SKM-1 (cell line): ENCODE results near the gene TMEM117.

Source experiments
- DNase-seq: peaks from one replicate; lab custom pipeline; 2025; ENCODE audit not compliant: unreplicated experiment; lab: John Stamatoyannopoulos, UW

TMEM117 gene

GRCh38 chr12:43883748-43884147 is 47.9 kb downstream of the TMEM117 start:
- no peak for DNase-seq

DNA sequence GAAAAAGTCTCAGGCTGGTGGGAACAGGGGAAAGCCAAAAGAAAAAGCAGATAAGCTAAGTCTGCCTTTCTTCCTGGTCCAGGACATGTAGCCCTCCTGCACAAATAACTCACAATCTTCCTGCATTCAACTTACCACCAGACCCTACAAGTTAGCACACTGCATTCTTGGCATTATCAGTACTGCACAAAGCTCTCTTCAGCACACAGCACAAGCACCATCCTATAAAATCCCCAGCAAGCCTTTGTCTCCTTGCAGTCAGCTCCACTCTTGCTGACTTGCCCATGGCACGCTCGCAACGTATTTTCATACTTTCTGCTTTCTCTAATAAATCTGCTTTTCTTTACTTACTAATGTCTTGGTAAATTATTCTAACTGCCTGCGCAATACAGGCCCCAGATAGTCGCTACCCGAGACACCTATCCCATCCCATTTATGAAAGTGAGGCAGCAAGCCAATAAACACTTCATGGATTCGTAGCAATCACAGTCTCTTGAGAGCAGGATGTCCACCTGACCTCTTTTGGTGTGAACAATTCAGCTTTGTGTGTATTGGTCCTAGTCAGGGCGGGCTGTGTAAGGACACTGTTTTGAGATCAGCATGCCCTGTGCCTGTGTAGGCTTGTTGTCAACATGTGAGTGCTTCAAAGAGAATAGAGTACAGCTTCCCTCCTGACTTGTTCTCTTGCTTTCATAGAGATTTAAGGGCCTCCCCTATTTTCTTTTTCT is 49.0 kb downstream of the TMEM117 start:
- DNase-seq = no peak

DNA sequence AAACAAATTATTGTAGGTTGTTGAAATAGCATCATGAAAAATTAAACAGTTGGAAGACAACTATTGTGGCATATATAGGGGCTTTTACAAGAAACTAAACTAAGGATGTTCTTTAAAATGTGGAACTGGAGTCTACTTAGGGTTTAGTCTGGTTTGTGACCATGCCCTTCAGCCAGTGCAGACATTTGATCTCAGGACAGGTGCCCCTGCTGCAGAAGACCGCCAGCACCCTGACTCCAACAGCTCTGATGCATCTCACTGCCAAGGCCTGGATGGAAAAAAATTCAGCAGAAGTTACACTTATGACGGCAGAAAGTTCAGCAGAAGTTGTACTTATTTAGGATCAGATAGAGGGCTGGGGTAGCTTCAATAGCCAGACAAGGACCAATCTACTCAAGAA is 51.5 kb downstream of the TMEM117 start:
- DNase-seq = no peak

GRCh38 chr12:43891856-43892574 is 56.1 kb downstream of the TMEM117 start:
- no peak for DNase-seq

DNA sequence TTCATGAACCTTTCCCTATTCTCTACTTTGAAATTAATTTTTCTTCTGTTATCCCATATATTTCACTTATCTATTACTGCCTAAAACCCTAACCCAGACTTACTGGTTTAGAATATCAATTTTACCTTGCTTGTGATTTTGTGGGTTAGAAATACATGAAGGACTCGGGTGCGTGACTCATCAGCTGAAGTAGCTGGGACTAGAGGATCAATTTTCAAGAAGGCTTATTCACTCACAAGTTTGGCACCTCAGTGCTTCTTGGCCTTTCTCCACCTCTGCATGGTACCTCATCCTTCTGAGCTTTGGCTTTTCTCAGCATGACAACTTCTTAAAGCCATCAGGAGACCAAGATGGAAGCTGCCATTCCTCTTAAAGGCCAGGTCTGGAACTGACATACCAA is 57.8 kb downstream of the TMEM117 start:
- no peak for DNase-seq

- no peak for DNase-seq
These were observed 59.8 kb downstream of the TMEM117 start for GRCh38 chr12:43895580-43896206.

DNA sequence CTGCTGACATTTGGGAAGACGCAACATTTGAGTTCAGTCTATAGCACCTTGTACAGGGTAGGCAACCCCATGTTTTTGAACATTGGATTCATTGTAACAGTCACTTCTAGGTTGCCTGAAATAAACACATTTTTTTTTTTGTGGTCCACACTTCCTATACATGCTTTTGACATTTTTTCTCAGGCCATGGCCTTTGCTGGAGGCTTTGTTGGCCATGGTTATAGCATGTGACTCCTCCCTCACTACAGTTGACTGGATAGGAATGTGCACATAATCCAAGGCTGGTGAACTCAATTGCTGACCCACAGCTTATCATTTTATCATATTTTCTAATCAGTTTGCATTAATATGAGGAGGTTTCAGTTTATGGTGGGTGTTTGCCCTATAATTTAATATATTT is 60.6 kb downstream of the TMEM117 start:
- DNase-seq = no peak

DNA sequence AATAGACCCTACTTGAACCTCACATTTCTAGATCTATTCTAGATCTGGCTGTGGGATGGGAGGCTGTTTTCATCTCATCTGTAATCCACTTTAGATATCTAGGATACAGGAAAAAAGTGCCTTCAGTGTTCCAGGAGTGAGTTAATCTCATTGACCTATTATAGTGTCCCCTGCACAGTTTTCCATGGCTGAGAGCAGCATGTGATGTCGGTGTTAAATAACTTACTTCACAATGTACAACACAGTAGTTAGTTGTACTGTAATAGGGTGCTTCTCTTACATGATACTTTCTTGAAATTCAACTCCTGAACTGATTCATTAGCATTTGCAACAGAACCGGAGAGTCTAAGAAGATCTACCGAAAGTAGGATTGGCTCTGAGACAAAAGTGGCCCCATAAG is 62.6 kb downstream of the TMEM117 start:
- DNase-seq = no peak

DNA sequence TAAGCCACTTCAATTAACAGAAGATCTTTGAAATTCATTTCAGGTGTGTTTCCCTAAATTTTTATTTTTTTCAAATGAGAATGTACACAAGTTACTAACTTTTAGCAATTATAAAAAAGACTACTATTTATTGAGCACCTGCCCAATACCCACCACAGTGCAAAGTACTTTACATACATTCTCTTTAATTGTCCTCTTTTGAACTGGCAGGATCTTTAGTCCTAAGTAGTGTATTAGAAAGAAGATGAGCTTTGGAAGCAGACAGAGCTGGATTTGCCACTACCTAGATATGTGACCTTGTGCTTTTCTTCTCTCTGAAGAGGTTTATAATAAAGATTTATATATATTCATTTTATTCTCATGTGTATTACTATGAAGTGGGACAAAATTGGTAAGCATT is 63.7 kb downstream of the TMEM117 start:
- no peak for DNase-seq

DNA sequence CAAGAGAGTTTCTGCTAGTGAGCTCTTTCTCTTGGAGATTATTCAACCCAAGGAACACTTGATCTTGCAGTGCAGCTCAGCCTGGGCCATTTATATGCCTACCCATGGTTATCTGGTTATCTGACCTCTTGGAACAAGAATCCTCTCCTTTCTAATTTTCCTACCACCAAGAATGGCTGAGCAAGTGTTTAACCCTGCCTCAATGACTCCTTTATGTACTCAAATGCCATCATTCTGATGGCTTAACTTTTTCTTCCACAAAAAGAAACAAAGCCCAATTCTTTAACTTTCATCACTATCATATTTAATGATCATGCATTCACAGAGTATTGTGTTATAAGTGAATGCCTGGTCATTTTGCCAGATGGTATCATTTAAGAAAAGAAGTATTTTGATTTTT is 67.8 kb downstream of the TMEM117 start:
- no peak for DNase-seq

- no peak for DNase-seq
These were observed 77.0 kb downstream of the TMEM117 start for GRCh38 chr12:43912859-43913258.

- no peak for DNase-seq
These were observed 78.5 kb downstream of the TMEM117 start for GRCh38 chr12:43914391-43914790.

- no peak for DNase-seq
These were observed 79.1 kb downstream of the TMEM117 start for GRCh38 chr12:43914923-43915468.

- DNase-seq = no peak
These were observed 82.0 kb downstream of the TMEM117 start for GRCh38 chr12:43917896-43918295.

DNA sequence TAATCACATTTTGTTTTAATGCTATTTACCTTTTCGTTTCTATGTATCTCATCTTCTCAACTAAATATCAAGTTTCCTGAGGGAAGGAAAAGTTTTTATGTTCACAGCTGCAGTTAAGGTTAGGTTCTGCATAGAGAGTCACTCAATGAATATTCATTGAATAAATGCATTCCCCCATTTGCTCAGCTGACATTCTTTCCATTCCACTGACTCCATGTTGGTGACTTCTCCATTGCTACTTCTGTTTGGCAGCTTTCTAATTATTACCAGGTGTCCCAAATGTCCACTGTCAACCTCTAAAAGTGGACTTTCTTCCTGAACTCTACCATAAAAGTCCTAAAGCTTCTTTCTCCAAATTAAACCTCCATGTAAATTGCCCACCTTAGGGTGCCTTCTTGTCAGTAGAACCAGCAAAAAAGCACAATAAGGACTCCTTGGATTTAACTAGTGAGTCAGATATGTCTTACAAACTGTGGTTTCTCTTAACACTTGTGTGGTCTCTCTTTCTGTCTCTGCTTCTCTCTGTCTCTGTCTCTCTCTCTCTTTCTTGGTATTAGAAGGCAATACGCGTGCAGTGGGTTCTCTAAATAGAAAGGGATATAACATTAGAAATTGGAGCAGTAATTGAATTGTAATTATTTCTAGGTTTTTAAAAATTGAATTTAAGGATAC is 85.9 kb downstream of the TMEM117 start:
- DNase-seq = no peak

DNA sequence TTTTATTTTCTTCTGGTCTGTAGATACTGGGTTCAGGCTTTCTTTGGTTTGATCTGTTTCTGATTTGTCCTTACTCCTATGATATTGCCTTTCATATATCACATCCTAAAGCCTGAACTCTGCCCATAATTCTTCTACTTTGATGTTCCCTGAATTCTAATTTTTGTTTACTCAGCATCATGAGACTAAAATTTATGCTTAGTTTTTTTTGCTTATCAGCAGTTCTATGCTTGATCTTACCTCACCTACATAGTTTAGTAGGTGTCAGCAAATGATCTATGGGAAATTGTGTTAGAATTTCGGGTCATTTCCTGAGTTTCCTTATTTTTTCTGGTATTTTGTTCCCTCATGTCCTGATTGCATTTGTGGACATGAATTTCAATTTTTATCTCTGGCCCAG is 94.2 kb downstream of the TMEM117 start:
- no peak for DNase-seq

DNA sequence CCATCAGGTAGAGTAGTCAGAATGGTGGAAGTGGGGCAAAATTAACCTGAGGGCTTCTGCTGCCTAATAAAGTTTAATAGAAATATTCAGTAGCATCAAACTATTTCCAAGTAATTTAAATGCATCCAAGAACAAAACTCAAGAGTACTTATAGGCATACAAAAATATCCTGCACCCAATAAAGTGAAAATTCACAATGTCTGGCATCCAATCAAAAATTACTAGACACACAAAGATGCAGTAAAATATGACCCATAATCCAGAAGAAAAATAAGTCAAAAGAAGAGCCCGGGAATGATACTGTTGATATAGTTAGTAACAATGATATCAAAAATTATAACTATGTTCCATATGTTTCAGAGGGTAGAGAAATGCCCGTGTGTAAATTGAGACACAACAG is 95.3 kb downstream of the TMEM117 start:
- DNase-seq = no peak

DNA sequence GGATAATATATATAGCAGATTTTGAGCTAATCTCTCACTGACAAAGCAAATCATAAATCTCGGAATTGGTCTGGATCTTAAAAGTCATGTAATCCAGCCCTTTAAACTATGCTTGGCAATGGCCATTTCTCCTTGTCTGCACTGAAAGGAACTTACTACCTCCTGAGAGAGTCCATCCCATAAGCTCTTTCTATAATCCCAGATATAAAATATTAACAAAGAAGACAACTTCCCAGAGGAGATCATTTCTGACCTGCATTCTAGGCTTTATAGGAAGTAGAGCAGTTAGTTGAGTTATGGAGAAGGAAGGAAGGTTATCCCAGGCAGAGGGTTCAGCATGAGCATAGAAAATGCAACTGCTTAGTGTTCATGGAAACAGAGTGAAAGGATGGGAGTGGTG is 99.7 kb downstream of the TMEM117 start:
- no peak for DNase-seq

DNA sequence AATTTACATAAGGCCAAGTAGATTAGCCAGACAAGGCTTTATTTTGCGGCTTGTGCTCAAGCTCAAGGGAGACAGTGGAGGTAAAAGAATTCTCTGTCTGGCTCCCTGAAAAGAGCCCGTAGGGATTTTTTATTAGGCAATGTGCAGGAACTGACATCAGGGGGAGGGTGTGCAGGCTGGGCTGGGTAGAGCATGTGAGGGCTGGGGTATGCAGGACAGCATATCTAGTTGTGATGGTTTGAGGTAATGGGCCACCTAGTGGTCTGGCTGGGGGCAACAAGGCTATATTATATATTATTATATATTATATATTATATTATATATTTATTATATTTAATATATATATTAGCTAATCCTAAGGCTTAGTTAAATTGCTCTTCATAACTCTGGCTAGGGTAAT is 102.1 kb downstream of the TMEM117 start:
- no peak for DNase-seq

DNA sequence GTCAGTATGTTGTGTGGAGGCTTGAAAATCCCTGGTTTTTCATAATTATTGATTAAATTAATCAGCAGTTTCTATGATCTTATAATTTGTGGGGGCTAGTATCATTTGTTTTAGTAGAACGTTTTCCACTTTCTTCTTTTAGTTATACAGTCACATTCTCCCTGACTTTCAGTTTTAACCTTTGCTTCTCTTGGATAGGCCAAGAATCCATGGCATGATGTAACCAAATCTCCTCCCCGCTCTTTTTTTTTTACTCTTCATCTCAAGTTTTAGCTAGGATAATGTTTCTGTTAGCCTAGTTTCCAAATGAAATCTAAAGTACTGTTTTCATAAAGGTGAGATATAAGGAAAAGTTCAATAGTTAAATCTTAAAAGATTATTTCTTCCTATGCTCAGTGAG is 106.5 kb downstream of the TMEM117 start:
- no peak for DNase-seq

- no peak for DNase-seq
These were observed 110.1 kb downstream of the TMEM117 start for GRCh38 chr12:43945983-43946382.
